Inflammatory macrophage (primary cell): ENCODE data around the gene TMEM187.

Experiments
- DNase-seq, 2 donors: peaks; one replicate each; pipeline ENCODE4 v3.0.0-alpha.2; 2020 to 2022
- total RNA-seq, 18 experiments: gene quantifications; one replicate each; lab custom pipeline; 2026; ENCODE audit warnings: mixed read lengths in 6 of 18, inconsistent platforms in 2 of 18; lab: John Stamatoyannopoulos, UW

TMEM187 gene, protein sequence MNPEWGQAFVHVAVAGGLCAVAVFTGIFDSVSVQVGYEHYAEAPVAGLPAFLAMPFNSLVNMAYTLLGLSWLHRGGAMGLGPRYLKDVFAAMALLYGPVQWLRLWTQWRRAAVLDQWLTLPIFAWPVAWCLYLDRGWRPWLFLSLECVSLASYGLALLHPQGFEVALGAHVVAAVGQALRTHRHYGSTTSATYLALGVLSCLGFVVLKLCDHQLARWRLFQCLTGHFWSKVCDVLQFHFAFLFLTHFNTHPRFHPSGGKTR
- 0.52 to 6.3 (median 3.5) reads per million in 18 experiments for total RNA-seq

- peak; percentile 80 to 90 for DNase-seq
Measured at GRCh38 chrX:153972368-153973126, at the start of gene TMEM187. TSS of gene TMEM187 (plus strand) at chrX:153972754. CDS start at chrX:153982063, 9,309 bp downstream.

- DNase-seq: no peak
Measured at GRCh38 chrX:153922932-153923857, 49.4 kb upstream of the TMEM187 start.

DNA sequence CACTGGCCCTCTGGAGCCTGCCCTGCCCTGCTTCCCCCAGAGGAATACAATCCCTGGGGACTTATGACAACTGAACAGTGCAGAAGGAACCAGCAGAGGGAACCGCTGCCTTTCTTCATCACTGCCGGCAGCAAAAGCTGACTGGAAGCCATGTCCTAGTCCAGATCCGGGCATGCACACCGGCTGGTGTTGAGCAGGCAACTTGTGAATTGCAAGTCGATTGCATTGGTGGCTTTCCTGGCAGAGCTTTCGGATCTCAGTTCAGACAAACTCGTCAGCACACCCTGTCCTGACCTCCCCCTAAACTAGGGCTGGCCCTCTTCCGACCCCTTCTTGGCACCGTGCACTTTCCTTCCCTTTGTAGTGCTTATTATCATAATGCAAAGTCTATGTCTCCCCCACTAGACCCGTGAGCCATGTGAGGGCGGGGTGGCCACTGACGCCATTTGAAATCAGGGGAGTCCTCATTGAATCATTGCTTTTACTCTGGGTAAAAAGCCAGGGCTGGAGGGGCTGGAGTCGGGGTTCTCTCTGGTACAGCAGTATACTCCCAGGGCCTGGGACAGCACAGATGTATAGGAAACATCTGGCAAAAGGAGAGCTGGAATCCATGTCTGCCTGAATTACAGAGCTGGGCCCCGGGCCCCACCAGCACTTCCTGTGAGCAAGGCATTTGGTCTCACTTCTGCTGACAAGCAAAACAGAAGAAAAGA, 48.2 kb upstream of the TMEM187 start:
- DNase-seq: peak; percentile 60 to 71

DNA sequence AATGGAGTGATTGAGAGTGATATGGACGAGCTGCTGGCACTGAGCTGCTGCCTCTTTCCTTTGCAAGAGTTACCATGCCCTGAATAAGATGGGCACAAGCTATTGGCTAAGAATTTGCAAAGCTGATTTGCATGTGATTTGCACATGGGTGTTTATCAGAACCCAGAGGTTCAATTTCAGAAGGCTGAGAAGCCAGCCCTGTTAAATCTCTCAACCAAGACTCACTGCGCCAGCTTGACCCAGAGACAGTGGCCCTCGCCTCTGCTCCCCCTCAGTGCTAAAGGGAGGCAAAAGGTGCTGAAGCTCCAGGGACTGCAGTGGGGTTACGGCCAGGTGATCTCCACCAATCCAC, 47.2 kb upstream of the TMEM187 start:
- peak in 1 of 2 donors; percentile 21 for DNase-seq

DNA sequence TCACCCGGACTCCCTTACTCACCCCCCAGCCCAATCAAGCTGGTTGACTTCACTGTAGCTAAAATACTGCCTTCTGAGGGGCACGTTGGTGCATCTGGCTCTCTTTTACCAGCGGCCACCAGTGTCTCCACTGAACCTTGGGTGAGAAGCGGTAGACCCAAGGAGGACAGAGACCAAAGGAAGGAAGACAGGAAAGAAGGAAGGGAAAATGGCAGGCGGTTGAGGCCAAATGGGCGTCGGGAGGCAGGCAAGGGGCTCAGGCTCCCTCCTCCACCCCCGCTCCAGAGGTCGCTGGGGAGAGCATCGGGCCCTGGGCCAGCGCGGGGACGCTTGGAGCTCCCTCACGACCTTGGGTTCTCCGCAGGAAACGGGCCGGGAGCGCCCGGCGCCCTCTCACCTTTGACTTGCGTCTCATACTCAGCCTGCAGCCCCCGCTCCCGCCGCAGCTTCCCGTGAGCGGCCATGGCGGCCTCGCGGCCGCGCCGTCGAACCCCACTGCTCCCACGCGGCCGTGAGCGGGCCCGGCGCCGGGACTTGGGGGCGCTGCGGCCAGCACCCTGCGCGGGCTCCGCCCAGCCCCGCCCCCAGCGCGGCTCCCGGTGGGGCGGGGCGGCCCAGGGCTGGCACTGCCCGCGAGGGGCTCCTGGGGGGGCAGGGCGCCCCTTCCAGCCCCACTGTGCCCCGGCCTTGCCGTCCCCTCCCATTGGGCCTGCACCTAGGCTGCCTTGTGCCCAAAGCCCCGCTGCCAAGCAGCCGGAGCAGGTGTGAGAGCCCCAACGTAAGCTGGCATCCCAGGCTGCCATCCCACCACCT, 46.6 kb upstream of the TMEM187 start, which contains the start of gene ARHGAP4:
ARHGAP4 (minus strand) TSS at position 526 of the 813 bp plus-strand sequence; CDS start at position 464, 62 bp downstream.
- peak; percentile 50 to 66 for DNase-seq

- no peak for DNase-seq
Measured at GRCh38 chrX:153926552-153926857, 46.0 kb upstream of the TMEM187 start.

DNA sequence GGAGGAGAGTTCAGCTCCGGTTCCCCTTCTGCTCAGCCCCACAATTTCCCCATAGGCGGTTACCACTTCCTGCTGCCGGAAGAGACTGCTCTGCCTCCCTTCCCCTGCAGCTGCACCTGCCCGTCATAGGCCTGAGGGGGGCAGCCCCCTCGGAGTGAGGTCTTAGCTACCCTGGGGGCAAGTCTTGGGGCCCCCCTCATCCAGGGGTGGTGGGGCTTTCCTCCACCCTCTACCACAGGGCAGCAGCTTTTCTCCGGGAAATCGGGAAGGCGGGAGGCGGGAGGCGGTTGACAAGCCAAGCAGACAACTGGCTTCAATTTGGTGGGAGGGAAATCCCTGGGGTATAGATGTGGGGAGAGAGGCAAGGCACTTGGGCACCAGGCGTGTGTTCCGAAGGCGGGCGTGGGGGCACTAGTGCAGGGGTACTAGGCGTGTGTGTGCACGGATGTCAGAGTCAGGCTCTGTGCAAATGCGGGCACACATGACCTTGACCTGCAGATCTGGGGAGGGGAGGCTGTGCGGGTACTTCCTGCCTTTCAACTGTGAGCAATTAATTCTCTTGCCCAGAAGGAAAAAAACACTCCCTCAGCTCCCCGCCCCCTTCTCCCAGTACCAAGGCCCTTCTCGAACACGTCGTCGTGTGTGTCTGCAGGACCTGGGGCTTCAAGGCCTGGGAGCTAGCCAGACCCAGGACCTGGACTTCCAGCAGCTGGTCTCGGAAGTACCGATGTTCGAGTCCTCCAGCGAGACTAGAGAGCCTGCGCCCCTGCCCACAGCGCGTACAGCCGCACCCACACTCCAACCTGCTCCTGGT, 45.5 kb upstream of the TMEM187 start:
- peak; percentile 84 to 85 for DNase-seq

GRCh38 chrX:153927672-153927921, 45.0 kb upstream of the TMEM187 start:
- no peak for DNase-seq

GRCh38 chrX:153927922-153928760, 44.4 kb upstream of the TMEM187 start:
- DNase-seq: peak; percentile 96 to 97

DNA sequence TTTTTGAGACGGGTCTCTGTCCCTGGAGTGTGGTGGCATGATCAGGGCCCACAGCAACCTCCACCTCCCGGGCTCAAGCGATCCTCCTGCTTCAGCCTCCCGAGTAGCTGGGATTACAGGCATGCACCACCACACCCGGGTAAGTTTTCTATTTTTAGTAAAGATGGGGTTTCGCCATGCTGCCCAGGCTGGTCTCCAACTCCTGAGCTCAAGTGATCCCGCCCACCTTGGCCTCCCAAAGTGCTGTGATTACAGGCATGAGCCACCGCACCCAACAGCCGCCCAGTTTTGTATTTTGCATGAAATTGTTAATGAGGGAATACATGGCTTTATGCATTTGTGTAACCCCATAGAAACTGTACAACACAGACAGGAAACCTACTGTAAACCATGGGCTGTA, 43.7 kb upstream of the TMEM187 start:
- DNase-seq: peak in 1 of 2 donors; percentile 12

- DNase-seq: no peak
Measured at GRCh38 chrX:153929576-153929975, 43.0 kb upstream of the TMEM187 start.

DNA sequence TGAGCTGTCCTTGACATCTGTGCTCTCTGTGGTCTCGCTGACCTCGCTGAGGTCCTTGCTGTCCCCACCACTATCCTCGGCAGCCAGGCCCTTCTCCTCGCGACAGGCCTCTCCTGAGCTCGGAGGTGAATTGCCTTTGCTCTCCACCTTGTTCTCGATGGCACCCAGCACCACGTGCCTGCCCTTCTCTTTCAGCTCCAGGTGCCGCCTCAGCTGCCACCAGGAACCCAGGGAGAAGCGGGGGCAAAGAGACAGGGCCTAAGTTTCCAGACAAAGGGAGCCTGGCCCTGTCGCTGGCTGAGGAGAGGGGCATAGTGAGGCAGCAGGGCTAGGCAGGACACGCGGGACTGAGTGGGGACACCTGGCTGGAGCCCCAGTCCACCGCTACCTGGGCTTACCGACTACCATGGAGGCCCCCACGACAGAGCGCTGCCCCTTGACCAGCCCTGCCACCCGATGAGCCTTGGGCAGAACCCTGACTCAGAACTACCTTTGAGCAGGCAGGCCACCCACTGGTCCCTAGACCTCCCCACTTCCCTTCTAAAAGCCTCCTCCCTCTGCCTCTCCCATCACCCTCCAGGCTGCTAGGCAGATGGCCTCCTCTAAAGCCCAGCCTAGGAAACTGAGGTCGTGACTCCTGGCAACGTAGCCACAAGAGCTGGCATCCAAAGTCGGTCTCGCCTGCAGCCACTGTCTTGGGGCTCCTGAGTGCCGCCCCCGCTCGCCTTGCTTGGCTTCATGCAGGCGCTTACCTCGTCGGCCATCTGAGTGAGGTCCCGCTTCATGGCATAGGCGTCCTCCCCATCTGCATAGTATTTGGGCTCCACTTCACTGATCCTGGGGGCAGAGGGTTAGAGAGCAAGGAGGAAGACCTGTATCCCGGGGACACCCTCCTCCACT, 42.3 kb upstream of the TMEM187 start:
- no peak for DNase-seq

DNA sequence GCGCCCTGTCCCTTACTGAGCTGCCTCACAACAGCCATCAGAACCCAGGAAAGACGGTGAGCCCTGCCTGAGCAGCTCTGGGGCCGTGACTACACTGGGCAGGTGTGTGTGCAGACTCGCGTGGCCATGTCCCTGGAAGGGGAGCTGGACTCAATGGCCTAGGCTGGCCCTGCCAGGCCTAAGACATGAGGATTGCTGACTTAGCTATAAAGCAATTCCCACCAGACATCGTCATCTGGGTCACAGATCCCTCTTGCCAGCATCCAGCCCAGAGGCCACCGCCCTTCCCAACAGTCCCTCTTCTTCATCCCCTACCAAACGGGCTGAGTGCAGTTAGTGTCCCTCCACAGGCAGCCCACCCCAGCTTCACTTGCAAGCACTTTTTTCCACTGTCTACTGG, 41.4 kb upstream of the TMEM187 start:
- no peak for DNase-seq

DNA sequence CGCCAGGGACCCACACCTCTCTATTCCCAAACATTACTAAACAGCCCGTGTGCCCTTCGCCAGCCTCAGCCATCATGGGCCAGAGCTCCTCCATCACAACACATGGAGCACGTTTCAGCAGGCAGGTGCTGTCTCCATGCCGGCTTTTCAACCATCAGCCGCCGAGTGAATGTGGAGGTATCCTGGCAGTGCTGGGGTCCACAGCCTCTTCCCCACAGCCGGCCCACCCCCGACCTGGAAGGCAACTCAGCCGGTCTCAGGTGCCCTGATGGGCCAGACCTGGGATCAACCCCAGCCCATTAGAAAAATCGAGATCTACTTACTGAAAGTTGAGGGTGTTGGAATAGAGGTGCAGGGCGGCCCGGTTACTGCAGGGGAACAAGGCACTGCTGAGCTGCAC, 40.8 kb upstream of the TMEM187 start:
- DNase-seq: no peak

DNA sequence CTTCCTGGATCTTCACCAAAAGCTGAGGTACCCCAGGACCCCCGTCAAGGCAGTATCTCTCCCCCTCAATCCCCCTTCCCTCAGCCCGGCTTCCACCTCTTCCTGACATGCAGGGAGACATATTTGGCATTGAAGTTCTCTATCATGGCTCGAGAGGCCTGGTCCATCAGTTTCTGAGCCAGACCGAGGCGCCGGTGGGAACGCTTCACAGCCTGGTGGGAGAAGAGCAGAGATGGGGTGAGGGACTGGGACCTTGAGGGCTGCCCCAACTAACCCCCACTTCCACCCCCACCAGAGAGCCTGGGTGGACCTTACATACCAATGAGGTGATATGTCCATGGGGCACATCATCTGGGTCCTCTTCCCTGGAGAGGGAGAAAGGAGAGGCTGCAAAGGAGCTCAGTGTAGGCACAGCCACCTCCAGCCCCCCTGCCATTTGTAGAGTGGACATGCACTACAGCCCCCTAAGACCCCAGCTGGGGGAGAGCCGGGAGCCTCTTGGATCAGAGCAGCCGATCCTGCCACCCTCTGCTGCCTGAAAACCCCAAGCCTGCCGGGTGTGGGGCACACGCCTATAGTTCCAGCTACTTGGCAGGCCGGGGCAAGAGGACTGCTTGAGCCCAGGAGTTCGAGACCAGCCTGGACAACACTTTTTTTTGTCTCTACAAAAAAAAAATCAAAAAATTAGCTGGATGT, 40.2 kb upstream of the TMEM187 start:
- no peak for DNase-seq

DNA sequence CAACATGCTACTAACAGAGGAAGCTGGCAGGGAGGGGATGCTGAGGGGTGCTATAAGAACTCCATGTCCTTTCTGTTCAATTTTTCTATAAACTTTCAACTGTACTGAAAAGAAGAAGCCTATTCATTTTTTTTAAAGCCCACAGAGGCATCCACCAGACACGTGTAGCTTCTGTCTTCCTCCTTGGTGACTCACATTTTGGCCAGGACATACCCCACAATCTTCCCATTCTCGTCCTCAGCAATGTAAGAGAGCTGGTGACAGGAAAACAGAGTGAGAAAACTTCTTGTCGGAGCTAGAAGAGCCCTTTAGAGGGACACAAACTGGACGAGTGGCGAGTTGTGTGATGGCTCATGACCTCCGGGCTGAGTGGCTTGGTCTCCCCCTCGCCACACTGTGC, 38.8 kb upstream of the TMEM187 start:
- DNase-seq: peak; percentile 36 to 48

DNA sequence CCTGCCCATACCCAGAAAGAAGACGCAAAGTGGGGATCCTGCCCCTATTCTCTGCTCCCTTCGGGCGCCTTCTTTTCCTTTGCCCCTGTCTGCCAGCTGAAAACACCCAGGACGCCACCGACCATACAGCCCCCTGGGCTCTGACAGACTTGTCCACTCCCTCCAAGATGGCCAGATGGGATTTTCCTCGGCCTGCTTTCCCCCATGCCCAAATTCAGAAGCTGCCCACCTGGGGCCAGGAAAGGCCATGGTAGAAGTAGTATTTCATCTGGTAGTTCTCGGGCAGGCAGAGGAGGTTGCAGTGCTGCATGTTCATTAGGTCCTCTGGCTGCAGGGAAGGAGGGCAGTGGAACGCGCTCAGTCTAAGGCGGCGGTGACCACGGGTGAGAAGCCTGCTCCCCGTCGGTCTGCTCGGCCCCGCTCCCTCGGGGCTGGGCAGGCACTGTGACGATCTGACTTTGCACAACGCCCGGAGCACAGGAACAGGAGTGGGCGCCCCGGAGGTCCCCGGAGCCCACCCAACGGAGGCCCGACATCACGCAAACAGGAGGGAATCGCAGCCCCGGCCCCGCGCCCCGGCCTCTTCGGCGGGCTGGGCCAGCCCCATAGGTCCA, 38.3 kb upstream of the TMEM187 start:
- no peak for DNase-seq
